A549 (cell line): Measurements from ENCODE around the gene GFER. TPM values are rescaled to one million over a fixed set of nuclear protein-coding genes. Genes with fewer than 3 reads are reported as not detected.

Source experiments
- ATAC-seq, 2 experiments: fragments of 200-7000 bp in 1 of 2; fragments of >200 bp in 1 of 2; cut with Nextera tagmentation in 1 of 2; cut with Tn5 transposase in 1 of 2; 3 replicates each; pipeline versions ENCODE4 v1.8.0 to v1.9.1; 2018 to 2020; ENCODE audit warnings: mild to moderate bottlenecking in 1 of 2, moderate library complexity in 1 of 2
- CTCF ChIA-PET: fragments of 300-600 bp; sonication (Branson Sonifier 250); formaldehyde crosslinking; extraction: SDS; loops from one replicate; lab custom pipeline; 2021; ENCODE audit warnings: antibody characterized with exemption, inconsistent platforms; lab: Yijun Ruan, JAX
- POLR2A ChIA-PET: fragments of 350-600 bp; formaldehyde crosslinking; extraction: SDS; loops from one replicate; lab custom pipeline; 2021; ENCODE audit warnings: antibody characterized with exemption, inconsistent platforms; lab: Yijun Ruan, JAX
- DNase-seq, 2 experiments: peaks; one replicate each; pipeline versions ENCODE4 v3.0.0 to v3.0.0-alpha.2; 2011 to 2016; ENCODE audit warnings: low read depth in 1 of 2, low spot score in 1 of 2
- FAIRE-seq: peaks from 2 replicates; lab custom pipeline; 2011; peaks lifted over from hg19 to GRCh38; lab: Jason Lieb, UNC
- H3K27ac ChIP-seq, 2 experiments: fragments of >200 bp; sonication (Bioruptor Twin); formaldehyde crosslinking; 3 replicates each; pipeline ENCODE4 v1.5.1; 2016 to 2017
- H3K4me1 ChIP-seq: fragments of >200 bp; sonication (Bioruptor Twin); formaldehyde crosslinking; 3 replicates; pipeline ENCODE4 v1.6.1; 2016
- H3K4me2 ChIP-seq: fragments of >200 bp; sonication (Bioruptor Twin); formaldehyde crosslinking; 3 replicates; pipeline ENCODE4 v1.6.1; 2016
- H3K4me3 ChIP-seq: fragments of >200 bp; sonication (Bioruptor Twin); formaldehyde crosslinking; 3 replicates; pipeline ENCODE4 v1.5.1; 2016
- H3K9me3 ChIP-seq: fragments of >200 bp; sonication (Bioruptor Twin); formaldehyde crosslinking; 3 replicates; pipeline ENCODE4 v1.6.1; 2016
- BHLHE40 ChIP-seq: IDR thresholded peaks from 2 replicates; pipeline ENCODE4 v1.6.1; 2012; ENCODE audit warnings: low read depth, low read length, inconsistent platforms
- CHD2 ChIP-seq: fragments of 150-350 bp; IDR thresholded peaks from 2 replicates; pipeline ENCODE4 v1.6.1; 2014; ENCODE audit warnings: low read length; ENCODE audit not compliant: partially characterized antibody
- EHF ChIP-seq: fragments of 250-450 bp; sonication (Bioruptor Pico); IDR thresholded peaks from 2 replicates; pipeline ENCODE4 v1.5.0; 2020; ENCODE audit warnings: mild to moderate bottlenecking
- EHMT2 ChIP-seq: fragments of 200-600 bp; sonication (generic); IDR thresholded peaks from 2 replicates; pipeline ENCODE4 v1.6.1; 2016; ENCODE audit warnings: antibody characterized with exemption, low read depth, mild to moderate bottlenecking, moderate library complexity
- ESRRA ChIP-seq: fragments of 150-350 bp; IDR thresholded peaks from 2 replicates; pipeline ENCODE4 v1.6.1; 2014; ENCODE audit warnings: mild to moderate bottlenecking, low read length, borderline replicate concordance
- FOSL2 ChIP-seq, 2 experiments: fragments of 450-650 bp in 1 of 2; fragments of >200 bp in 1 of 2; sonication (Bioruptor Twin) in 1 of 2; formaldehyde crosslinking; IDR thresholded peaks; 2 replicates each; pipeline versions ENCODE4 v1.5.0 to v1.6.1; 2016 to 2020; ENCODE audit warnings: mild to moderate bottlenecking in 1 of 2, moderate library complexity in 1 of 2
- GATA3 ChIP-seq: IDR thresholded peaks from 2 replicates; pipeline ENCODE4 v1.6.1; 2012; ENCODE audit warnings: borderline replicate concordance
- HEYL ChIP-seq: fragments of 250-450 bp; sonication (Bioruptor Pico); IDR thresholded peaks from 2 replicates; pipeline ENCODE4 v1.8.0; 2021; ENCODE audit warnings: mild to moderate bottlenecking, moderate library complexity
- HOXB5 ChIP-seq: fragments of 250-450 bp; sonication (Bioruptor Pico); IDR thresholded peaks from 2 replicates; pipeline ENCODE4 v1.5.0; 2020; ENCODE audit warnings: mild to moderate bottlenecking, moderate library complexity
- JUN ChIP-seq, 2 experiments: fragments of >200 bp; sonication (Bioruptor Twin); formaldehyde crosslinking; IDR thresholded peaks; 2 replicates in 1 of 2; 3 replicates in 1 of 2; pipeline ENCODE4 v1.6.1; 2016 to 2017
- JUNB ChIP-seq: fragments of >200 bp; sonication (Bioruptor Twin); formaldehyde crosslinking; IDR thresholded peaks from 2 replicates; pipeline ENCODE4 v1.6.1; 2016
- KDM5A ChIP-seq: fragments of 200-600 bp; sonication (generic); IDR thresholded peaks from 2 replicates; pipeline ENCODE4 v1.6.1; 2016; ENCODE audit warnings: antibody characterized with exemption, mild to moderate bottlenecking
- MYC ChIP-seq: IDR thresholded peaks from 2 replicates; pipeline ENCODE4 v1.6.1; 2012; ENCODE audit warnings: mild to moderate bottlenecking, inconsistent platforms, low read length, improper control_type of control experiment, borderline replicate concordance
- POLR2A ChIP-seq: IDR thresholded peaks from 2 replicates; pipeline ENCODE4 v1.6.1; 2012; ENCODE audit warnings: mild to moderate bottlenecking, low read length
- RNF2 ChIP-seq: fragments of 200-600 bp; sonication (generic); IDR thresholded peaks from 2 replicates; pipeline ENCODE4 v1.6.1; 2016; ENCODE audit warnings: low read depth, mild to moderate bottlenecking, antibody characterized with exemption, moderate library complexity, borderline replicate concordance
- SMC3 ChIP-seq: fragments of >200 bp; sonication (Bioruptor Twin); formaldehyde crosslinking; IDR thresholded peaks from 3 replicates; pipeline ENCODE4 v1.6.1; 2018; ENCODE audit warnings: inconsistent platforms
- SREBF2 ChIP-seq: fragments of 450-650 bp; IDR thresholded peaks from 2 replicates; pipeline ENCODE4 v1.6.1; 2014; ENCODE audit warnings: mild to moderate bottlenecking, moderate library complexity
- ZC3H11A ChIP-seq: fragments of 450-650 bp; IDR thresholded peaks from 2 replicates; pipeline ENCODE4 v1.6.1; 2014; ENCODE audit warnings: antibody characterized with exemption, mild to moderate bottlenecking
- ZSCAN20 ChIP-seq: fragments of 250-450 bp; sonication (Bioruptor Pico); IDR thresholded peaks from 2 replicates; pipeline ENCODE4 v1.8.0; 2022; ENCODE audit warnings: mild to moderate bottlenecking, moderate library complexity
- WGBS: methylation state at CpG from one replicate; pipeline ENCODE4 v1.1.6; 2017; ENCODE audit errors: missing lambda C conversion rate; 5-methylcytosine and 5-hydroxymethylcytosine counted together
- polyA plus RNA-seq, 4 experiments: library from polyadenylated mRNA; depleted of rRNA in 3 of 4; stranded (reverse); fragments of >200 nt; fragmentation: RNase III in 1 of 4; extraction: RNeasy Plus Mini Kit Qiagen cat#74134 plus additional on column Dnase treatment in 1 of 4; gene quantifications; 2 replicates in 3 of 4; 3 replicates in 1 of 4; pipeline ENCODE4 v1.2.3, GENCODE V29; 2011 to 2017
- TF ChIP-seq, protein P1 (sequence below): IDR thresholded peaks from 2 replicates; pipeline ENCODE4 v1.6.1; 2012
- TF ChIP-seq, protein P2 (sequence below): fragments of 450-650 bp; IDR thresholded peaks from 2 replicates; pipeline ENCODE4 v1.6.1; 2014; ENCODE audit warnings: antibody characterized with exemption
- TF ChIP-seq, protein P3 (sequence below): fragments of 250-450 bp; sonication (Bioruptor Pico); IDR thresholded peaks from 2 replicates; pipeline ENCODE4 v1.5.0; 2020; ENCODE audit warnings: low read depth, mild to moderate bottlenecking, moderate library complexity
- TF ChIP-seq, protein P4 (sequence below): IDR thresholded peaks from 2 replicates; pipeline ENCODE4 v1.6.1; 2012; ENCODE audit warnings: low read depth, borderline replicate concordance
- TF ChIP-seq, protein P5 (sequence below): fragments of 250-450 bp; sonication (Bioruptor Pico); IDR thresholded peaks from 2 replicates; pipeline ENCODE4 v1.5.0; 2021; ENCODE audit warnings: mild to moderate bottlenecking, moderate library complexity, borderline replicate concordance
- TF ChIP-seq, protein P6 (sequence below): fragments of >200 bp; sonication (Bioruptor Twin); formaldehyde crosslinking; IDR thresholded peaks from 3 replicates; pipeline ENCODE4 v1.5.1; 2016

The GFER gene
- polyA plus RNA-seq, 2 of the 4 experiments (the other 2 are of a cell fraction), result 12.9 to 33.9 TPM

DNA sequence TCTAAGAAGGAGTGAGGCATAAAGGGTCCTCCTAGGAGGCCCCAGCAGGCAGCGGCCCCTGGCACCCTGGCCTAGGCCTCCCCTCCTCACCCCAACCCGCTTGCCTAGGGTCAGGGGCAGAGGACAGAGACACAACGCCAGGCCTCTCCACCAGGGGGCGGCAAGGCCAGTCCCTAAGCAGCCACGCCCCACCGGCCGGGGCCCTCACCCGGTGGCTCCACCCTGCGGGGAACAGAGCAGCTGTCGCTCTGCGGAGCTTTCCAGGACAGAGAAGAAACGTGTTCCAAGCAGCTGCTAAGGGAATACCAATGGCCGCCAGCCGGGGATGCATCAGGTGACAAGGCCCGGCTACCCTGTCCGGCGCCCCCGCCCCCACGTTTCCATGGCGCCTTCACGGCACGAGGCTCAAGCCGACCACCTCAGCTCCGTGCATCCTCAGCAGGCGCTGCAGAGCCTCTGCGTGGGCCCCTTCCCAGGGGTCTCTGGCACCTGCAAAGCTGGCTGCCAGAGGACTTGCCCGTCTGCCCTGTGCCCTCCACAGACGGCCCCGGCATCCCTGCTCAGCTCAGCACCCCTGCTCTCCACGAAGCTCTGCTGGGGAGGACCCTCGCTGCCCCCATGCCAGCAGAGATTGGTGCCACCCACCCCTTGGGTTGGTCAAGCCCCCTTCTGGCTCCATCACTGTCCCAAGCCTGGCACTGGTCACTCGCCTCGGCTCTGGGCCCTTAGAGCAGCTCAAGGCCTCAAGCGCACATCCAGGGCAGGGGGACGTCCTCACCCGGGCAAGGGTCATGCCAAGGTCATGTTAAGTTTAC, 20.0 kb downstream of the GFER start (continued):
- TF ChIP-seq SMC3, result peak; percentile 80
- TF ChIP-seq KDM5A, result no peak
- peak; percentile 81 for TF ChIP-seq MYC
- TF ChIP-seq ESRRA, result no peak
- peak in 1 of 2 experiments; percentile 47; a peak in 1 of 5 replicates for TF ChIP-seq JUN (IDR thresholded peaks at IDR 0.05)
- TF ChIP-seq, protein P1, sequence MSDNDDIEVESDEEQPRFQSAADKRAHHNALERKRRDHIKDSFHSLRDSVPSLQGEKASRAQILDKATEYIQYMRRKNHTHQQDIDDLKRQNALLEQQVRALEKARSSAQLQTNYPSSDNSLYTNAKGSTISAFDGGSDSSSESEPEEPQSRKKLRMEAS, result peak; percentile 77
- no peak for TF ChIP-seq HEYL (CRISPR knock-in tag)
- no peak for TF ChIP-seq EHMT2
- no peak for TF ChIP-seq POLR2A
- TF ChIP-seq, protein P2, sequence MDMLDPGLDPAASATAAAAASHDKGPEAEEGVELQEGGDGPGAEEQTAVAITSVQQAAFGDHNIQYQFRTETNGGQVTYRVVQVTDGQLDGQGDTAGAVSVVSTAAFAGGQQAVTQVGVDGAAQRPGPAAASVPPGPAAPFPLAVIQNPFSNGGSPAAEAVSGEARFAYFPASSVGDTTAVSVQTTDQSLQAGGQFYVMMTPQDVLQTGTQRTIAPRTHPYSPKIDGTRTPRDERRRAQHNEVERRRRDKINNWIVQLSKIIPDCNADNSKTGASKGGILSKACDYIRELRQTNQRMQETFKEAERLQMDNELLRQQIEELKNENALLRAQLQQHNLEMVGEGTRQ, result peak; percentile 65

DNA sequence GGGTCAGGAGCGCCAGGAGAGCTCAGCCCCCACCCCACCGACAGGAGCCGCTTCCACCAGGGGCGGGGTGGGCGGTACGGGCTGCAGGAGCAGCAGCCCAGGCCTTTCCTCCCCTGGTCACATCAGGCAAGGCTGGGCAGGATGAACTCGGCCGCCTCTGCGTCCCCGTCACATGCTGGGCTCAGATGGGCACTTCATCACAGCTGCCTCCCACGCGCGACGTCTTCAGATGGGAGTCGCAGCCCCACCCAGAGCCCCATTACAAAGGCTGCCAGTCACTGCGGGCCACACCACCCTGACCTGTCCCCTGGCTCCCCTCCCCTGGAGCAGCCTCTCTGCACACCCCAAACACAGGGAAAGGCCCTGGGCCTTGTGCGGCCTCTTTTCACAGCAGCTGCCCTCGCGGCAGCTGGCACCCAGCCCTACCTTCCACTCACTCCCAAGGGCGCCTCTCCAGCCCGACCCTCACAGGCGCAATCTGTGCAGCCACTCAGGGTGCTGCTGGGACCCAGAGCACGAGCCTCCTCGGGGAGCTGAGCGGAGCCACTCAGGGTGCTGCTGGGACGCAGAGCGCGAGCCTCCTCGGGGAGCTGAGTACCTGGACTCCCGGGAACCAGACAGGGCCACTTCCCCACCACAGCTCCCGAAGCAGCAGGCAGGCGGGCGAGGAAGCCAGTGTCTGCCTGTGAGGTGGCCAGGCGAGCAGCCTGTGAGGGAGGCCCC, 21.0 kb downstream of the GFER start:
- no peak overlapping the region for H3K4me3 ChIP-seq
- DNase-seq, result no peak
- no peaks in the 10 kb centered on the region for H3K9me3 ChIP-seq
- ATAC-seq, result no peak
- FAIRE-seq, result no peak
- peaks cover 49% of the 10 kb centered on the region for H3K4me1 ChIP-seq
- WGBS, result 89% methylated on average over 30 of the region's 34 CpGs
- TF ChIP-seq HOXB5 (CRISPR knock-in tag) (no peak), JUNB (no peak), BHLHE40 (no peak), ZSCAN20 (CRISPR knock-in tag) (no peak), POLR2A (no peak), ZC3H11A (no peak), EHF (no peak), CHD2 (no peak), RNF2 (no peak), FOSL2 (IDR thresholded peaks at IDR 0.05) (no peak), FOSL2 (CRISPR knock-in tag; IDR thresholded peaks at IDR 0.05) (no peak), JUN (IDR thresholded peaks at IDR 0.05) (no peak), SREBF2 (no peak), KDM5A (no peak), GATA3 (no peak)
- TF ChIP-seq, protein P3, sequence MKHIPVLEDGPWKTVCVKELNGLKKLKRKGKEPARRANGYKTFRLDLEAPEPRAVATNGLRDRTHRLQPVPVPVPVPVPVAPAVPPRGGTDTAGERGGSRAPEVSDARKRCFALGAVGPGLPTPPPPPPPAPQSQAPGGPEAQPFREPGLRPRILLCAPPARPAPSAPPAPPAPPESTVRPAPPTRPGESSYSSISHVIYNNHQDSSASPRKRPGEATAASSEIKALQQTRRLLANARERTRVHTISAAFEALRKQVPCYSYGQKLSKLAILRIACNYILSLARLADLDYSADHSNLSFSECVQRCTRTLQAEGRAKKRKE, result no peak
- TF ChIP-seq, protein P4, sequence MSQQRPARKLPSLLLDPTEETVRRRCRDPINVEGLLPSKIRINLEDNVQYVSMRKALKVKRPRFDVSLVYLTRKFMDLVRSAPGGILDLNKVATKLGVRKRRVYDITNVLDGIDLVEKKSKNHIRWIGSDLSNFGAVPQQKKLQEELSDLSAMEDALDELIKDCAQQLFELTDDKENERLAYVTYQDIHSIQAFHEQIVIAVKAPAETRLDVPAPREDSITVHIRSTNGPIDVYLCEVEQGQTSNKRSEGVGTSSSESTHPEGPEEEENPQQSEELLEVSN, result no peak
- TF ChIP-seq, protein P5, sequence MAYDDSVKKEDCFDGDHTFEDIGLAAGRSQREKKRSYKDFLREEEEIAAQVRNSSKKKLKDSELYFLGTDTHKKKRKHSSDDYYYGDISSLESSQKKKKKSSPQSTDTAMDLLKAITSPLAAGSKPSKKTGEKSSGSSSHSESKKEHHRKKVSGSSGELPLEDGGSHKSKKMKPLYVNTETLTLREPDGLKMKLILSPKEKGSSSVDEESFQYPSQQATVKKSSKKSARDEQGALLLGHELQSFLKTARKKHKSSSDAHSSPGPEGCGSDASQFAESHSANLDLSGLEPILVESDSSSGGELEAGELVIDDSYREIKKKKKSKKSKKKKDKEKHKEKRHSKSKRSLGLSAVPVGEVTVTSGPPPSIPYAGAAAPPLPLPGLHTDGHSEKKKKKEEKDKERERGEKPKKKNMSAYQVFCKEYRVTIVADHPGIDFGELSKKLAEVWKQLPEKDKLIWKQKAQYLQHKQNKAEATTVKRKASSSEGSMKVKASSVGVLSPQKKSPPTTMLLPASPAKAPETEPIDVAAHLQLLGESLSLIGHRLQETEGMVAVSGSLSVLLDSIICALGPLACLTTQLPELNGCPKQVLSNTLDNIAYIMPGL (CRISPR knock-in tag), result no peak
- TF ChIP-seq, protein P6, sequence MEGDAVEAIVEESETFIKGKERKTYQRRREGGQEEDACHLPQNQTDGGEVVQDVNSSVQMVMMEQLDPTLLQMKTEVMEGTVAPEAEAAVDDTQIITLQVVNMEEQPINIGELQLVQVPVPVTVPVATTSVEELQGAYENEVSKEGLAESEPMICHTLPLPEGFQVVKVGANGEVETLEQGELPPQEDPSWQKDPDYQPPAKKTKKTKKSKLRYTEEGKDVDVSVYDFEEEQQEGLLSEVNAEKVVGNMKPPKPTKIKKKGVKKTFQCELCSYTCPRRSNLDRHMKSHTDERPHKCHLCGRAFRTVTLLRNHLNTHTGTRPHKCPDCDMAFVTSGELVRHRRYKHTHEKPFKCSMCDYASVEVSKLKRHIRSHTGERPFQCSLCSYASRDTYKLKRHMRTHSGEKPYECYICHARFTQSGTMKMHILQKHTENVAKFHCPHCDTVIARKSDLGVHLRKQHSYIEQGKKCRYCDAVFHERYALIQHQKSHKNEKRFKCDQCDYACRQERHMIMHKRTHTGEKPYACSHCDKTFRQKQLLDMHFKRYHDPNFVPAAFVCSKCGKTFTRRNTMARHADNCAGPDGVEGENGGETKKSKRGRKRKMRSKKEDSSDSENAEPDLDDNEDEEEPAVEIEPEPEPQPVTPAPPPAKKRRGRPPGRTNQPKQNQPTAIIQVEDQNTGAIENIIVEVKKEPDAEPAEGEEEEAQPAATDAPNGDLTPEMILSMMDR, result no peak
- TF ChIP-seq, protein P1, result no peak
- peak overlapping the region; percentile 78; the same call in 1 of the 3 replicates for H3K4me2 ChIP-seq
- CTCF ChIA-PET, result interaction anchor here (0.9 to 11.3 kb wide), 29 partner anchors 8 to 228 kb away, joined by 3 to 196 read pairs (median 7); partner anchors contain the start of genes GFER, NOXO1, PKD1 and RAB26
- POLR2A ChIA-PET, result interaction anchor here (1.0 to 1.7 kb wide), 2 partner anchors 34 to 40 kb away, joined by 4 to 11 read pairs; partner anchors contain the start of genes RPS2 and TBL3
- H3K27ac ChIP-seq, result peak overlapping the region in 1 of 2 experiments; percentile 71; a peak in 2 of 6 replicates
